ENCODE data around the gene ATP5PO.
"Not testable (repeated sequence)": the region's sequence is repeated elsewhere in the genome, so short reads cannot be mapped to it uniquely, and the experiment has no call there.

Gene ATP5PO

GRCh38 chr21:33866826-33867225 is 48.8 kb downstream of the ATP5PO start:
- Histone ChIP-seq H2AFZ (ENCODE audit: low read depth, low read length) (no peak overlapping the region), H3K9me3 (ENCODE audit: low read length) (peaks cover 4% of the 10 kb centered on the region), H3K4me3 (ENCODE audit: low read length) (no peak overlapping the region), H3K27me3 (ENCODE audit: insufficient read depth, low read length) (no peaks in the 10 kb centered on the region), H3K36me3 (ENCODE audit: insufficient read depth, low read length) (no peaks in the 10 kb centered on the region), H3K4me1 (ENCODE audit: insufficient read depth, low read length) (no peaks in the 10 kb centered on the region)

GRCh38 chr21:33865996-33866575 is 49.5 kb downstream of the ATP5PO start:
- H3K27me3 ChIP-seq (ENCODE audit: insufficient read depth, low read length), result no peaks in the 10 kb centered on the region
- no peaks in the 10 kb centered on the region for H3K36me3 ChIP-seq (ENCODE audit: insufficient read depth, low read length)
- H3K4me1 ChIP-seq (ENCODE audit: insufficient read depth, low read length), result no peaks in the 10 kb centered on the region
- H3K9me3 ChIP-seq (ENCODE audit: low read length), result peaks cover 4% of the 10 kb centered on the region
- H3K4me3 ChIP-seq (ENCODE audit: low read length), result no peak overlapping the region
- H2AFZ ChIP-seq (ENCODE audit: low read depth, low read length), result no peak overlapping the region

DNA sequence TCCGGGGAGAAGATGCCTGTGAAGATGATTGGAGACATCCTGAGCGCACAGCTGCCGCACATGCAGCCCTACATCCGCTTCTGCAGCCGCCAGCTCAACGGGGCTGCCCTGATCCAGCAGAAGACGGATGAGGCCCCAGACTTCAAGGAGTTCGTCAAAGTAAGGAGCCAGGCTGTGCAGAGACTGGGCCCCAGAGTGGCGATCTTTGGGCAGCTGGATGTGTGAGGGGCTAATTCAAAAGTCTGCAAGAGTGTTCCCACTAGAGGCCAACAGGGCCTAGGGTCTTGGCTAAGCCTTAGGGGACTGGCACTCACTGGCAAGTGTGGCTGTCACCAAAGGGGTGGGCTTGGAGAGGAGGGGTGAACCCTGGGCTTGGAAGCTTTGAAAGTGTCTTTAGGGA is 50.4 kb downstream of the ATP5PO start:
- H3K4me1 ChIP-seq (ENCODE audit: insufficient read depth, low read length), result no peaks in the 10 kb centered on the region
- no peaks in the 10 kb centered on the region for H3K36me3 ChIP-seq (ENCODE audit: insufficient read depth, low read length)
- H3K9me3 ChIP-seq (ENCODE audit: low read length), result peaks cover 4% of the 10 kb centered on the region
- no peaks in the 10 kb centered on the region for H3K27me3 ChIP-seq (ENCODE audit: insufficient read depth, low read length)
- no peak overlapping the region for H2AFZ ChIP-seq (ENCODE audit: low read depth, low read length)
- no peak overlapping the region for H3K4me3 ChIP-seq (ENCODE audit: low read length)

GRCh38 chr21:33864150-33864549 is 51.5 kb downstream of the ATP5PO start:
- Histone ChIP-seq H2AFZ (ENCODE audit: low read depth, low read length) (no peak overlapping the region), H3K27me3 (ENCODE audit: insufficient read depth, low read length) (no peaks in the 10 kb centered on the region), H3K36me3 (ENCODE audit: insufficient read depth, low read length) (no peaks in the 10 kb centered on the region), H3K4me1 (ENCODE audit: insufficient read depth, low read length) (no peaks in the 10 kb centered on the region), H3K9me3 (ENCODE audit: low read length) (peaks cover 4% of the 10 kb centered on the region), H3K4me3 (ENCODE audit: low read length) (no peak overlapping the region)

- H3K4me1 ChIP-seq (ENCODE audit: insufficient read depth, low read length); H3K4me3 ChIP-seq (ENCODE audit: low read length); H3K36me3 ChIP-seq (ENCODE audit: insufficient read depth, low read length); H3K9me3 ChIP-seq (ENCODE audit: low read length); H3K27me3 ChIP-seq (ENCODE audit: insufficient read depth, low read length); H2AFZ ChIP-seq (ENCODE audit: low read depth, low read length): not testable (repeated sequence)
Measured at GRCh38 chr21:33863191-33863590, 52.4 kb downstream of the ATP5PO start.

DNA sequence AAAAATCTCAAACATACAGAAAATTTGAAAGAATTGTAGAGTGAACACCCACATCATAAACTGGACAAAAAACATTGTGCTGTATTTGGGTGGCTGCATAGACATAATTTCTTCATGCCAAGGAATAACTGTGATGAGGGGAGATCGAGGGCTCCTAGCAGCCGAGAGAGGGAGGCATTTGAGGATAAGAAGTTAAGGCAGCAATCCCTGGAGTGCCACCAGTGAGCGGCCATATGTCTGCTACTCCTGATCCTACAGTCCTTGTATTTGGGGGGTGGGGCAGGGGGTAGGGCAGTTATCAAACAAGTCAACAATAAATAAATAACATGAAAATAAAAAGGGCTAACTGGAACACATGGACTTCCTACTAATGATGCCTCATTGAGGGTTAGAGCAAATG is 54.5 kb downstream of the ATP5PO start:
- H2AFZ ChIP-seq (ENCODE audit: low read depth, low read length), result no peak overlapping the region
- H3K36me3 ChIP-seq (ENCODE audit: insufficient read depth, low read length), result no peaks in the 10 kb centered on the region
- no peaks in the 10 kb centered on the region for H3K9me3 ChIP-seq (ENCODE audit: low read length)
- H3K4me1 ChIP-seq (ENCODE audit: insufficient read depth, low read length), result no peaks in the 10 kb centered on the region
- H3K4me3 ChIP-seq (ENCODE audit: low read length), result no peak overlapping the region
- H3K27me3 ChIP-seq (ENCODE audit: insufficient read depth, low read length), result no peaks in the 10 kb centered on the region

DNA sequence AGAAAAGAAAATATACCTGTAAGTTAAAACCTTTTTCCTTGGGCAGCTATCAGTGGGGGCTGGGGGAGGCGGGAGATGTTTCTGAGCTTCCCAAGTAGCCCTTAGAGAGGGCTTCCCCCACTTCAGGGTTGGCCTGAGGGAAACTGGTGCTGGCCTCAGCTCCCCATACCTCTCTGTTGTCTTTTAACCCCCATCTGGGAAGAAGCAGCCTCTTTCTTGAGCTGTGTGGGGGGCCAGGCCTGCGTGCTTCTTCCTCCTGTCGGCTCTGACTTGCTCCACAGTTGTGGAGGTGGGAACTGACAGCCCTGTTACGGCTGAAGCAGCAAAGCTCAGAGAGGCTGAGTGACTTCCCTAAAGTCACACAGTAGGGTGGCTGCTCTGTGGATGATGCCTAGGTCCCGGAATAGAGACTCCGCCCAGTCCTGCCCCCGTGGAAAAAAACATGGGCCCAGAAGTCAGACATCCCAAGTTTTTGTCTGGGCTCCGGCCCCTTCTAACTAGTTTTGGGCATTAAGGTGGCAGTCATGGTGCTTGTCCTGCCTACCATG is 55.2 kb downstream of the ATP5PO start:
- no peak overlapping the region for H2AFZ ChIP-seq (ENCODE audit: low read depth, low read length)

GRCh38 chr21:33859373-33860102 is 56.1 kb downstream of the ATP5PO start:
- Histone ChIP-seq H3K4me1 (ENCODE audit: insufficient read depth, low read length) (no peaks in the 10 kb centered on the region), H3K9me3 (ENCODE audit: low read length) (peaks cover 2% of the 10 kb centered on the region), H2AFZ (ENCODE audit: low read depth, low read length) (no peak overlapping the region)

More for the DNA sequence above, 55.2 kb downstream of the ATP5PO start:
- Histone ChIP-seq H3K27me3 (ENCODE audit: insufficient read depth, low read length) (no peaks in the 10 kb centered on the region), H3K36me3 (ENCODE audit: insufficient read depth, low read length) (no peaks in the 10 kb centered on the region), H3K4me3 (ENCODE audit: low read length) (no peak overlapping the region), H3K4me1 (ENCODE audit: insufficient read depth, low read length) (no peaks in the 10 kb centered on the region), H3K9me3 (ENCODE audit: low read length) (peaks cover 2% of the 10 kb centered on the region)

DNA sequence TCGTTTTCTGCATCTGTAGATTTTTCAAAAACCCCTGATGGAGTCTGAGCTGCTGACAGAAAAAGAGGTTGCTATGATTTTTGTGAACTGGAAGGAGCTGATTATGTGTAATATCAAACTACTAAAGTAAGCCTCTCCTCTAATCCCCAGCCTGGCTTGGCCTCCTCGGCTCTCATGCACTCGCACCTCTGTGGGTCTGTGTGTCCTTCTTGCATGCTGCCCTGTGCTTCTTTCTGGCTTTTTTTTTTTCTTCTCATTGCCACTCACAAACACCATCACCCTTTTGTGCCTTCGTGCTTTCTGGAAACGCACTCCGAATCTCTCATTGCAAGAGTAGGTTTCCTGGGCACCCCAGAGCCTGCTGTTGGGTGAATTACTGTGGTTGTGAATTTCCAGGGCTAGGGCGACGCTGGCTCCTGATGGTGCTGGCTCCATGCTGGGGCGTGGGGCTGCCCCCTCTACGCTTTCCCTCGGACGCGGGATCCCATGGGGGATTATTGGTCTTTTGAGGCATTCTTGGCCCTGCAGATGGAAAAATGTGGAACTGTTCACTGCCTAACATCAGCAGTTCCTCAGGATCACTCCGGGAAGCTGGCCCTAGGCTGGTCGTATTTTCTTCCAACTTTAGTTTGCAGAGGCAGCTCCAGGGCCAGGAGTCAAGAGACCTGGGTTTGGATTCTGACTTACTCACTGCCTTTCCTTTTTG is 56.8 kb downstream of the ATP5PO start:
- no peaks in the 10 kb centered on the region for H3K27me3 ChIP-seq (ENCODE audit: insufficient read depth, low read length)
- no peak overlapping the region for H2AFZ ChIP-seq (ENCODE audit: low read depth, low read length)
- no peak overlapping the region for H3K4me3 ChIP-seq (ENCODE audit: low read length)
- no peaks in the 10 kb centered on the region for H3K4me1 ChIP-seq (ENCODE audit: insufficient read depth, low read length)
- no peaks in the 10 kb centered on the region for H3K36me3 ChIP-seq (ENCODE audit: insufficient read depth, low read length)
- peaks cover 2% of the 10 kb centered on the region for H3K9me3 ChIP-seq (ENCODE audit: low read length)

More at GRCh38 chr21:33859373-33860102, 56.1 kb downstream of the ATP5PO start:
- Histone ChIP-seq H3K36me3 (ENCODE audit: insufficient read depth, low read length) (no peaks in the 10 kb centered on the region), H3K4me3 (ENCODE audit: low read length) (no peak overlapping the region), H3K27me3 (ENCODE audit: insufficient read depth, low read length) (no peaks in the 10 kb centered on the region)

GRCh38 chr21:33857846-33858666 is 57.5 kb downstream of the ATP5PO start:
- no peaks in the 10 kb centered on the region for H3K36me3 ChIP-seq (ENCODE audit: insufficient read depth, low read length)
- H3K4me3 ChIP-seq (ENCODE audit: low read length), result no peak overlapping the region
- H2AFZ ChIP-seq (ENCODE audit: low read depth, low read length), result no peak overlapping the region
- H3K9me3 ChIP-seq (ENCODE audit: low read length), result peaks cover 2% of the 10 kb centered on the region
- no peaks in the 10 kb centered on the region for H3K4me1 ChIP-seq (ENCODE audit: insufficient read depth, low read length)
- H3K27me3 ChIP-seq (ENCODE audit: insufficient read depth, low read length), result no peaks in the 10 kb centered on the region

DNA sequence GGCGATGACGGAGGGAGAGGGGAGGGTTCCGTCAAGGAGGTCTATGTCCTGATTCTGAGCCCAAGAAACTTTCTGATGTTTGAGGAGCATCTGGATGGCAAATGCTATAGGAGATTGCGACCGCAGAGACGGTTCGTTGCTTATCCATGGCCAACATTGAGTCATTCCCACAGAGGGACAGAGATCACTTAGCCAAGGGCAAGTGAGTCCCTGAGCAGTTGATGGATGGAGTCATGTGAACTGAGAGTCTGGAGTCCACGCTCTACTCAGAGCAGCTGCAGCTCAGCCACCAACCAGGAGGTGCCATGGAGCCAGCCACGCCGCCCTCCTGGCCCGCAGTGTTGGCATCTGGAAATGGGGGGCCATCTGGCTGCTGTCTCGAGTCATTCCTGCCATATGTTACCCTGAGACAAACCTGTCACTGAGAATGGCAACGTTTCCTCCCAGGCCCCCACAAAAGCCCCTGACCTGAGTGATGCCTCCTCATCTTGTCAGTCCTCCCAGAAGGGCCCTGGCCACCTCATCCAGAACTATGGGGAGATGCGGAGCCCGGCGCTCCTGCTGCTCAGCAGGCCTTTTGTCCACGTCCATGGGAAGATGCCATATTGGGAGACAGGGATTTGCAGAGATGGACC is 58.6 kb downstream of the ATP5PO start:
- Histone ChIP-seq H2AFZ (ENCODE audit: low read depth, low read length) (no peak overlapping the region), H3K36me3 (ENCODE audit: insufficient read depth, low read length) (no peaks in the 10 kb centered on the region), H3K4me3 (ENCODE audit: low read length) (no peak overlapping the region), H3K9me3 (ENCODE audit: low read length) (peaks cover 2% of the 10 kb centered on the region), H3K4me1 (ENCODE audit: insufficient read depth, low read length) (no peaks in the 10 kb centered on the region), H3K27me3 (ENCODE audit: insufficient read depth, low read length) (no peaks in the 10 kb centered on the region)

DNA sequence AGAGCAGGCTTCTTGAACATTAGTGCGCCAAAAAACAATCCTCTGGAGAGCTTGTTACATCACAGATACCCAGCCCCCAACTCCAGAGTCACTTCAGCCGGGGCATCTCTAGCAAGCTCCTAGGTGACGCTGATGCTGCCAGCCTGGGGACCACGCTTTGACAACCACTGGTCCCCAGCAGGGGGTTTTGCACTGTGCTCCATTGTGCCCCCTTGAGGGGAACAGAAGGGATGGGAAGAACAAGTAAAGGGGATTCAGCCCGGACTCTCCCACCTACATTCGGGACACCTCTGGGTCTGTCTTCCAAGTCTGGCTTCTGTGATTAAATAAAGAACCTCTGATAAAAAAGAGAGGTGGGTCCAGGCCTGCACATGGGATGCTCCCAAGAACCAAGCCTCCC is 60.4 kb downstream of the ATP5PO start:
- no peak overlapping the region for H2AFZ ChIP-seq (ENCODE audit: low read depth, low read length)
- H3K4me3 ChIP-seq (ENCODE audit: low read length), result no peak overlapping the region
- H3K9me3 ChIP-seq (ENCODE audit: low read length), result peaks cover 2% of the 10 kb centered on the region
- no peaks in the 10 kb centered on the region for H3K27me3 ChIP-seq (ENCODE audit: insufficient read depth, low read length)
- H3K36me3 ChIP-seq (ENCODE audit: insufficient read depth, low read length), result no peaks in the 10 kb centered on the region
- H3K4me1 ChIP-seq (ENCODE audit: insufficient read depth, low read length), result no peaks in the 10 kb centered on the region
